ENCODE data around the gene SNRPA1.
A peak's percentile ranks its signal among the peaks of the same experiment; 100 is the strongest.

SNRPA1 gene

DNA sequence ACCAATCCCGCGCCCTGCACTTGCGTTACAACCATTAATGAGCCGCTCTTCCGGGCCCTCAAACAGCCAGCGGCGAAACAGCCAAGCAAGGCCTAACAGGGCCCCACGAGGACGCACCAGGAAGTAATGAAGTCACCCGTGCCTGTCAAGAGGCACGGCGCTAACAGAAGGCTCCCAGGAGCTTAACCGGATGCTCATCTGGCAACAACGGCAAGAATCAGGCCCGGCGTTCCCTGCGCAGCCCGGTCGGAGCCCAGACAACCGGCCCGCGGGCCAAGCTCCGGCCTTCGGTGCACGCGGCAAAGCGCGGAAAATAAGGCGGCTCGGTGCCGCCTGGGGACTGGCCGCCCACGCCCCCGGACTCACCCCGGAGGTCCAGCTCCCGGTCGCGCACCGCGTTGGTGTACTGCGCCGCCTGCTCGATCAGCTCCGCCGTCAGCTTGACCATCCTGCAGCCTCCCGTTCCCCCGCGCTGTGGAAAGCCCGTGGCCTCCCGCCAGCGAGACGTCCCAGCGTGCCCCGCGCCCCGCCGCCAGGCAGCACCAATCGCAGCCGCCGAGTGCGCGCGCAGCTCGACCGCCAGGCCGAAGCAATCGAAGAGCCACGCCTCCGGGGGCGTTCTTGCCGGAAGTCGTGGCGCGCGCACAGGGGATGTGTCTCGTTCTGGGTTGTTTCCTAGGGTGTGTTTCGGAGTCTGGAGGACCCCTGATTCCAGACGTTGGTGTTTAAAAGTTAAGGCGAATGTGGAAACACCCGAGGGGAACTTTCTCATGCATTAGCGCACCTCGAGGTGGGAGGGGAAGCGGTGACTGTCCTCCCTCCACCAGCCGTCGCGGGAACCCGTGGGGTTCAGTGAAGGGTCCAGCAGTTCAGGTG, at the start of gene SNRPA1:
SNRPA1 (minus strand) TSS at position 518 of the 876 bp plus-strand sequence; CDS start at position 448, 70 bp downstream.
- DNase-seq = peak; percentile 92

DNA sequence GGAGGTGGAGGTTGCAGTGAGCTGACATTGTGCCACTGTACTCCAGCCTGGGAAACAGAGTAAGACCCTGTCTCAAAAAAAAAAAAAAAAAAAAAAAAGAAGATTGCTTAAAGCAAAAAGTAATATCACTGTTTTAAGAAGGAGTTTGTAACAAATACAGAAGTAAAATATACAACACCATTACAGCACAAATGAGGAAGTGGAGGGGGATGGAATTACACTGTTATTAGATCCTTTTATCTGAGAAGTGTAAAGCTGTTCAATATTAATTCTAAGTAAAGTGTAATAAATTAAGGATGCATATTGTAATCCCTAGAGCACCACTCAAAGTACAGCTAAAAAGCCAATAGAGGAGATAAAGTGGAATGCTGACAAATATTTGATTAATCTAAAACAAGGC, 47.0 kb upstream of the SNRPA1 start:
- peak; percentile 21 for DNase-seq

DNA sequence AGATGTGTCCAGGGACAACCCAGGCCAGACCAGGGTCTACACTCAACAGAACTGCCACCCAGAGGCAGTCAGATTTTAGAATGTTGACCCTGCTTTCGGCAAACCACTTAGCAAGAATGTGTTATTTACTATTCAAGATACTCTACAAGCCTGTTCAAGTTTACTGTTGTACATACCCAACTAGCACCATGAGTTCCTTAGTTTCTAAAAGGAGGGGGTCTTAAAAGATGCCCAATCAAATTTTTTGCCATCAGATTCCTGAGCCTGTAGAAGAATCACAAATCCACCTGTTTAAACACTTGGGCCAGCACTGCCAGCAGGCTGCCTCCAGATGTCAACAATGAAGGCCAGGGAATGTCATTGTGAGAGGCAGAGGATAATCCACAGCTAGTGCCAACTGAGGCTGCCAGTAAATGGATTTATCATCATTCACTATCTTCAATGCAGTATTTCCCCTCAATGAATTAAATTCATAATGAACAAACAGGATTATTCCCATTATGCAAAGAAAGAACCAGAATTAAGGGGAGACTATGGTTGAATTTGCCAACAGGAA, 43.5 kb upstream of the SNRPA1 start:
- no peak for DNase-seq

DNA sequence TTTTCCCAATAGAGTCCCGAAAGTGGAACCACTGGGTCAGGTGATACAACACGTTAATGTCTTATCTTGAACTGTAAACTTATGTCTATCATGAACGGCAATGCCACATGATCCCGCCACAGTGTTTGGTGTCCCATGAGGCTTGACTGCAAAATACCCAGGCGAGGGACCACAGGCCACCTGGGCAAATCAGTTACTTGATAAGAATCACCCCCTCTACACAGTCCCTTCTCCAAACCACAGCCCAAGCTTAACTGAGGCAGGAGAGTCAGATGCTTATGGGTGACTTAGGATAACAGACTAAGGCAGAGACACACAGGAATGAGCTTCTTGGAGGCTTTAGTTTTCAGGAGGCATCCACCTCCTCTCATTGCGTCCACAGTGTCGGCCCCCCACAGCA, 42.9 kb upstream of the SNRPA1 start:
- DNase-seq = no peak

DNA sequence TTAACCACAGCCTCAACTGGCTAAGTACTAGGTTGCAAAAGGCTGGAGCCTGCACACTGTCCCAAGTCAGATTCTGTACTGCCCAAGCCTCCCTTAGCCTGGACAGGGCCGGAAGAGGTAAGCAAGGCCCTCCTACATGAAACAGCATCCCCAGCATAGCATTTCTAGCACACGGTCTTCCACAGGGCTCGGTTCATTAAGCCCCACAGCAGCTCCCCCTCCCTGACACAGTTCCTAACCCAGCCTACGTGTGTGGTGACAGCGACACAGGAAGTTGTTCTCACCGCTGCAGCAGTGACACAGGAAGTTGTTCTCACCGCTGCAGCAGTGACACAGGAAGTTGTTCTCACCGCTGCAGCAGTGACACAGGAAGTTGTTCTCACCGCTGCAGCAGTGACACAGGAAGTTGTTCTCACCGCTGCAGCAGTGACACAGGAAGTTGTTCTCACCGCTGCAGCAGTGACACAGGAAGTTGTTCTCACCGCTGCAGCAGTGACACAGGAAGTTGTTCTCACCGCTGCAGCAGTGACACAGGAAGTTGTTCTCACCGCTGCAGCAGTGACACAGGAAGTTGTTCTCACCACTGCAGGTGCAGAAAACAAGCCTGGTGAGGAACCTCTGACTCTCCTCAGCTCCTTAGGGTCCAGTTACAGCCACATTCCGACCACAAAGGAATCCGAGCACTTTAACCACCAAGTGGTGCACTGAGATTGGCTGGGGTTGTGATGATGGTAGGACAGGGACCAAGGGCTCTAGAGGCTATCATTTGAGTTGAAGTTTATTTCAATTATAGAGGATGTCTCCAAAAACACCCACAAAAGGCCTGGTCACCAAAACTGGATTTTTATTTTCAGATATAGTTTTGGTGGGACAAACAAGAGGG, 39.1 kb upstream of the SNRPA1 start:
- DNase-seq = peak; percentile 50

DNA sequence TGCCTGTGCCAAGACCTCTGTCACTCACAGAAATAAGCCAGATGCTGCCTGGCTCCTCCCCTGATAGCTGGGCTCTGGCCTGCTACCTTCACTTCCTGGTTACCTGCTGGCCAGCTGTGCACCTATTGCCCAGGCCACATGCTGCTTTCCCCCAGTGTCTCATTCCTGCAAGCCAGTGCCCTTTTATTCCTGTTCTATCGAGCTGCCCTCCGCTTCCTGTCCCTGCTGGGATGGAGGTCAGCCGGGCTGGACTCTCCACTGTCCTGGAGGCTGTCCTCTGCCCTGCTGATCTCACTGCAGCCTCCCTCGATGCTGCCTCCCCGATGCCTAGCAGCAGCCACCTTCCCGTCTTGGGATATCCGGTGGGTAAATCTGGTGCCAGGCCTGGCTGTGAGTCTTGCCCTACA, 37.0 kb upstream of the SNRPA1 start:
- DNase-seq = no peak

DNA sequence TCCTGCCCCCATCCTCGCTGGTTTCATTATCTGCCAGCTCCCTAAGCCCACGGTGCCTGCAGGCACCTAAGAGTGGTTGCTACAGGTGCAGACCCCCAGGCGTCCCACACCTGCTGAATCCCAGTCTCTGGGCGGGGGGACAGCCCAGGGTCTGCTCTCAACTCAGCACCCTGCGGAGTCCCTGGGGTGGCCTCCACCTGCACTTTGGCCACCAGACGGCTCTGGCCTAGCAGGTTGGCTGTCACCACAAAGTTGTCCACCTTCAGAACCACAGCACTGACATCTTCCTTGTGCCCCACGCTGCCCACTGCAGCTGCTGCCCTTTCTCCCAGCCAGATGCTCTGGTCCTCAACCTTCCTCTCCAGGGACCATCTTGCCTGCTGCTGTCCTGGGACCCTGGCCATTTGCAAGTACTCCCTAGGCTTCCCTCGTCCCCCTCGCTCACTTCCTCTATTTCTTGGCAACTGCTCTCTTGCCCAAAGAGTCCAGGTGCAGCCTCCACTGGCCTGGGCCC, 34.9 kb upstream of the SNRPA1 start:
- peak; percentile 28 for DNase-seq

DNA sequence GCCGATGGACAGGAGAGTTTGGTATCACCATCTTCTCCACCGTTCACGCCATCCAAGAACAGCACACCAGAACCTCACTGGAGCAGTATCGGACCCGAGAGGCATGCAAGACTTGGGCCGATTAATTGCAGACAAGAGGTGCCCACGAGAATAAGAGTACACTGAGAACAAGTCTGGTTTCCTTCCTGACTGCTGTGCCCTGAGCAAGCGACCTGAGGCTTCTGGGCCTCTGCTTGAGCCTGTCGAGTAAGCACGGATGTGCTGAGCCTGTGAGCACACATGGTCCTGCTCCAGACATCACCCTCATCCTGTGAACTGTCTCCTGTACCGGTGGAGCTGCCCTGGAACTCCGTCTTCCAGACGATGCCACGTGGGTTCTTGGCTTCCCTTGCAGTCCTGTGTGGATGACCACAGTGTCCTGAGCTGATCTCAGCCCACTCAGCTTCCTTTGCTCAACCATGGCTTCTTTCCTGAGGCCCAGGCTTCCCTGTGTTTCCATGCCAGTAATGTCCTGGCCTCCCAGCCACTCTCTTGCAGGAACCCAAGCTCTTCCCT, 34.3 kb upstream of the SNRPA1 start:
- no peak for DNase-seq

DNA sequence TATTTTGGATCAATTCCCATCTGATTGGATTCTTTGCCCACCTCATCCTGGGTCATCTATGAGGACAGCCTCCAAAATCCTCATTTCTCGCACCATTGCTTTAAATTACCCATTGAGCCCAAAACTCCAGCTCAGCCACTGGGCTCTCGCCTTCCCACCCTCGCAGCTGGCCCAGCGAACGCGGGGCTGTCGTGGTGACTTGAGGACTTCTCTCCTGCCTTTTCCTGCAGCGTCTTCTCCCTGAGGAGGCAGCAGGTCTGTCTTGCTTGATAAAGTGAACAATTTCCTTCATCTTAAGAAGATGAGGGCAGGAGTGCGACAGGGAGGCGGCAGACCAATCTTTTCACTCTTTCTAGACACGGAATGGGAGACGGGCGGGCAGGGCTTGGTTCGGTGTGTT, 33.0 kb upstream of the SNRPA1 start:
- DNase-seq = no peak

DNA sequence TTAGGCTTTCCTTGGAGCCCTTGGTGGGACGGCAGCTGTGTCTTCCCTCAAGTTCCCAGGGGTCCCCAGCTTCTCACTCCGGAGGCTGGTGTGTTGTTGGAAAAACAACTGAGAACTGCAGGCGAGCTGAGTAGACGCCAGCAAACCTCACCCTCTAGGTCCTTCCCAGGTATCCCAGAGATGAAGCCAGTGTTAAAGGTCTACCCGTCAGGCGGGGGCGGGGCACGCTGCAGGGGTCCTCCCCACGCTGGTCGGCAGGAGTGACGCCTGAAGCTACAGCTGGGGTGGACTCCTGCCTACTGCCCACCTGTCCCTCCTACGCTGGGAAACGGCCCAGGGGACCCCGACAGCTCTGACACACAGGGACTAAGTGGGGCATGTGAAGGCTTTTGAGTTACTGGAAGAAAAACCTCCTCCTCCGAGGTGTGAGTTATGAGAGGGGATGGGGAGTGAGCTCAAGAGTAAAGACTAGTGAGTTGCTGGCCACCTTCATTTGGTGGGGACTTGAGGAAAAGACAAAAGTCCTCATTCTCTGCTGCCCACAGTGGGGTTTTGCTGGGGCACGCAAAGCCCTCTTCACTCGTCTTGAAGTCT, 32.2 kb upstream of the SNRPA1 start:
- no peak for DNase-seq

DNA sequence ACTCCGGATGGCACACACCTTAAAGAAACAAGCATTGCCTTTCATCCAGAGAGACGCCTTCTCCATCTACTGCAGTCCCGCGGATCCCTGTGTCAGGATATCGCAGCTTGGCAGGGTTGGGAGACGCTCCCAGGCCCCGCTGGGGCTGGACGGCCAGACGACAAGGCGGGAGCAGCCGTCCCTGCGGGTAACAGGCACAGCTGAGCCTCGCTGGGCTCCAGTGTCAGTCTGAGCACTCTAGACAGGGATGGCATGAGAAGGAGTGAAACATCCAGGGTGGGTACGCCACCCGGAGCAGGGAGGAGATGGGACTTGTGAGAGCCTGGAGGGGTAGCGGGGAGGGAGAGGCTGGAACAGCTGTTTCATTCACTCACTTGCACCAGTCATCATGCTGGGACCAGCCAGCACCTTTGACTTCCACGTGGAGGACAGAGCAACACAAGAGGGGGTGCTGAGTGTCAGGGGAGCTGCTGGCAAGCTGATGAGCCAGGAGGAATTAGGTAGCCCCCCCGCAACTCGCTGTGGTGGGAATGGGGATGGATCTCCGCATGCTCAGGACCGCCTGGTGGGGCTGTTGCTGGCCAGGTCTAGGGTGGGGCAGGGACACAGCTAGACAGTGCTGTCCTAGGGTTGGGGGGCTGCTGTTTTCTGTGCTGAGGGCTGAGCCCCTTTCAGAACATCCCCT, 31.6 kb upstream of the SNRPA1 start:
- DNase-seq = no peak

DNA sequence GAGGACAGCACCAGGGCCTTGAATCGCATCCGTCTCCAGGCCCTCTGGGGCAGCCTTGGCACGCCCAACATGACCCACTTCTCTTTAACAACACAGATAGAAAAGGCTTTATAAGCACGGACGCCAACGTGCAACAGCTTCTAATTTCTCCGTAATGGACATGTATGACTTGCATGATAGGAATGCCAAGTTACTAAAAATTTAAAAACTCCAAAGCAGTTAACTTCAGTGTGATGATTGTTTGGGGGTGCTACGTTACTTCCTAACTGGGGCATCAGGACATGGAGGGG, 30.9 kb upstream of the SNRPA1 start:
- DNase-seq = no peak

DNA sequence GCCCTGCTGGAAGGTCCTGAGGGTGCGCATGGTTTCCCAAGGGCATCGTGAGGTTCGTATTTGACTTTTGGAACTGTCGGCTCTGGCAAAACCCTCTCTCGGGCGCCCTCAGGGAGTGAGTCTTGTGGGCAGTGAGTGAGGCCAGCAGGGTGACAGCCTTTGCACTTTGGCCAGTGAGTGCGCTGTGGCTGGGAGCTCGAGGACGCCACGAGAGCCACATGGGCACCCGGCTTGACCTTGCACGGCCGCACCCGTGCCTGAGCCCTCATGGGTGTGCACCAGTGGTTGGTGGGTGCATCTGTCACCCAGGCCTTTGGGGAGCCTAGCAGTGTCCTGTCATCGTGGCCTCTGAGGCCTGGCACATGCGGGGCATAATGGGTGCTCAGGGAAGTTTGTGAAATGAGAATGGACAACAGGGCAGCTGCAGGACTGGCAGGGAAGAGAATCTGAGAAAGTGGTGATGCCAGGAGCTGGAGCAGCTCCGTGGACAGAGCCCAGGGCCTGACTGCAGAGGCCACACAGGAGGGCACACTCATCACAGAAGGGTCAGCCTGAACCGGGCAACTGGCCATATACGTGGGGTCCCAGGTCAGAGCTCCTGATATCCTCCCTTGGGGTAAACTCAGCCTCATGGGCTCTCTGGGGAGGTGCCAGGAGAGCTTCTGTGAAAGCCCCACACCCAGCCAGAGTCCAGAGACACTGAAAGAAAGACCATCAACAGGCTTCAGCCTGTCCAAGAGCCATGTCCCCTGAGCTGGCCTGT, 30.4 kb upstream of the SNRPA1 start:
- DNase-seq = no peak

DNA sequence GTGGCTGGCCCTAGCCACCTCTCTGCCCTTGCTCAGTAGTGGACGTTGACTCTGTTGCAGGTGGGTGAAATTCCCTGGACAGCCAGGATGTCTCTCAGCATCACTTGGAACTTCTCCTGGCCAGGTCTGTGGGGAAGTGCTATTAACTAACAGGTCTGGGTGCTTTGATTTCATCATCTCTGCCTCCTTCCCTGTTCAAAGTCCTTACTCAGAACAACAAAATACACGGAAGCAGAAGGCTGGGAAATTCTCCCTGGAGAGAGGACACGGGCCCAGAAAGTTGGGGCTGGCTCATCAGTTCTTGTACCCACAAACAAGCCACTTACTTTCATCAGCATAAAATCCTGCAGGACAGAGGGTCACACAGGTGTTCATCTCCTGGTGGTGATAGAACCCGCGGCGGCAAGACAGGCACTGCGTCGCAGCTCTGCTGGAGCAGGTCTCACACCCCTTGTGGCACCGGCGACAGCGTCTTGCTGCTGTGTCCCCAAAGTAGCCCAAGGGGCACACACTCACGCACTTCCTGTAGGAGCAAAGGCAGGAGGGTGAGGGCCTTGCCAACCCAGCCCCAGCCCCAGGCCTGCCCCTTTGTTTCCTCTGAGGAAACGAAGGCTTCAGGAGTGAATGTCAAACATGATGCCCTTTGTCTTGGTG, 29.6 kb upstream of the SNRPA1 start:
- no peak for DNase-seq

DNA sequence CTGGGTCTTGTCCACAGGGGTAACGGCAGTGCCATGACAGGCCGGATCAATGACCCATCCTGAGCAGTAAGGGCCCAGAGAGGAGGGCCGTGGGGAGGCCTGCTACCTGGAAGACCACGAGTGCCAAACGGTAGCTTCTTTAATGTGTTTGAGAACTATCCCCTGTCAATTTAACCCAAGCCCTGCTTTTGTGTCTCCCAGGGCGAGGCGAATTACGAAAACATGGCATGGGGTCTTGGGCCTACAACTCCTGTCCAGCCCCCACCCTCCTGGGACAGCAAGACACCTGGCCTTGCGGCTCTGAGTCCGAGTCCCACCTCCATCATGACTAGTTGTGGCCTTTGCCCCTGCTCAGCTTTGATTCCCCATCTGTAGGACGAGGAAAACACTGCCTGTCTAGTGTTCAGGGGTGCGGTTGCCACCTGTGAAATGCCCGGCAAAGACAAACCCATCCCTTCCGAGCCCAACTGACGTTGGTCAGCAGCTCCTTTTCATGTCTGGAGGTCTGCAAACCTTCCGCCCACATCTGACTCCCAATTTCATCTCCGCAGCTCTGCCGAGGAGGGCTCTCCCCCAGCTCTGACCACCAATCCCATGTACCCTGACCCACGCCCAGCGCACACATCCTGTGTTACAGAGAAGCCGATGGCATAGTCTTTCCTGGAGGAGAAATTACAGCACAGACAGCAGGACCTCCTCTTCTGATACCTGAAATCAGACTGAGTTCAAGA, 28.9 kb upstream of the SNRPA1 start:
- DNase-seq = no peak

DNA sequence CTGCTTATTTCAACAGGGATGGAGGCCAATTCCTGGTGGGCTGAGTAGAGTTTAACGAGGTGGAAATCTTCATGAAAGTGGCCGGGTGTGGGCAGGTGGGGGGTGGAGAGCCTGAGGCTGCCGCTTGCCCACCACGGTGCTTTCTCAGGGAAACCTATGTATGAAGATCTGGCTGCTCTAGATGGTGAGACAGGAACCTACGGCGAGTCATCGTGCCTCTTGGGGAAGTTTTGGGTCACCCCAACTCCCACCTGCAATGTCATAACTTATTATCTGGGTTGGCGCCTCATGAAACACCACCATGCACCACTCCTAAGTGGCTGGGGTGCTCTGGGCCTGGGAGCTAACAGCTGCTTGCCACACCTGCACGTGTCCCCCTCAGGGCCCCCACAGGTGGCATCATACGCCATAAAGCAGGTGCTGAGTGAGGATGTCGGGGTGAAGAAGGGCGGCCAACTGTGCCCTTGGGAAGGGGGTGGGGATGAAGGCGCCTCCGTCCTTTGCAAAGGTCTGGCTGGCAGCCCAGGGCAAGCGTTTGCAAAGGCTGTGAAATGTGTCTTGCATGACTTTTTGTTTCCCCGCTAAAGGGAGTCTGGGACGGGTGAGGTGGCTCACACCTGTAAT, 27.9 kb upstream of the SNRPA1 start:
- no peak for DNase-seq

DNA sequence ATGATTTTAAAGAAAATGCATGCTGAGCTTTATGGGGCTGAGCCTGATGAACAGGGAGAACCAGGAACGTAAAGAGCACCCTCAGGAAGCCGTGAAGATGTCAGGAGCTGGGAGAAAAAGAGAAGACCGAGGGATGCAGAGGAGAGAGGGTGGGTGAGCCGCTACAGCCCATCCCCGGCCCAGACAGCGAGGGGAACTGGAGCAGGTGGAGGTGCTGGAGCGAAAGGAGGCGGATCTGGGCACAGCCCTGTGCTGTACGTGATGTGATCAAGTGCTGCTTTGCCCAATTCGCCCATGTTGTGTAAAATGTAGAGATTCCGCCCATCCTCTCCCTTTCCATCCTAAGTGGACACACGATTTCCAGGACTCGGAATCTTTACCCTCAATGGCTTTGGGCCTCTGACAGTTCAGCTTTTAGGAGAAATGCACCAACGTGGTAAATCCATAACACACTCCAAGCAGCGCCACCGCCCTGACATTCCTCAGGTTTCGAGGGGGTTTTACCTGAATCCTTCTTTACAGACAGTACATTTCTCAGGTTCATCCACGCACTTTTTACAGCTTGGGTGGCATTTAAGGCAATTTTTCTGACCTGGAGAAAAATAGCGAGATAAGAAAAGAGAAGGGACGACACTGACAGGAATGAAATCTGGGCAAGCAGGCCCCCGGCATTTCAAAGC, 27.1 kb upstream of the SNRPA1 start:
- no peak for DNase-seq

DNA sequence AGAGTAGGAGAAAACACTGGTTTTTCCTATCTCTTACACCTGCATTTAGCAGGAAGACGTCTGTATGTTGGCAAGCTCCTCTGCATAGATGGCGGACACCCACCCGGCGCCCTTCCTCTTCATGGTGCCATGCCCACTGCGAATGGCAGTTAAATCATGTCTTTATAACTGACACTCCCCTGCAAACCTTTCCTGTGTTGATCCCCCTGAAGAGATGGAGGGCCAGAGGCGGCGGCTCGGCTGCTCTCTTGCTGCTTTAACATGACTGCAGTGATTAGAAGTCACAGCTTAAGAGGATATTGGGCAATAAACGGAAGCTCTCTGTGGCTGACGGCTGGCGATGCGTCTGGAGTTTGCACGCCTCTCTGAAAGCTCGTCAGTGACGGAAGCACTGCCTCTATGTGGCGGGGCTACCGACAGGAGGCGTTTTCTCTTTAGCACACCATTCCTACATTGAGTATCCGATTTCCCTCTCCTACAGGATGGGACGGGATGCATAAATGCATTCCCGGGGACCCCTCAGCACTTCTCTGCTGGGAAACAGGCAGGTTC, 25.5 kb upstream of the SNRPA1 start:
- peak; percentile 96 for DNase-seq

DNA sequence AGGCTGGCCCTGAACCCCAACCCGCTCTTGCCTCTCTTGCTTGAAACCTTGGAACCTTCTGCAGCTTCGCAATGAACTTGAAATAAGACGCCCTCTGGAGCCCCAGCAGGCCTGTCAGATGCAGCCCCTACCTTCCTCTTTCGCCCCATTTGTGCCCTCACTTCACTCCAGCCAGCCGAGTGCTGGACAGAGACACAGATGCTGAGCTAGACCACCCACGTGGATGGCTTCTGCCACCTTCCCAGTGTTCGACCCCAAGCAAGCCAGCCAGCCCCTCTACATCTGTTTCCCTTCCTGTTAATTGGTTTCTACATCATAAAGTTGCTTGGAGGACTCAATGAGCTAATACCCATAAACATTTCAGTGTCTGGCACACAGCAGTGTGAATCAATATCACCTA, 23.8 kb upstream of the SNRPA1 start:
- DNase-seq = peak; percentile 6
